HG03558 (cell line): ENCODE data around the gene ZNF48.

ENCODE experiments used
- ATAC-seq: cut with Tn5 transposase; IDR thresholded peaks from one replicate; pipeline ENCODE4 v1.9.1; 2021; ENCODE audit warnings: moderate number of reproducible peaks; ENCODE audit not compliant: unreplicated experiment; ENCODE audit errors: extremely low read depth

Gene ZNF48

GRCh38 chr16:30430428-30430970 lies 35.3 kb downstream of the ZNF48 start:
- ATAC-seq, result no peak

GRCh38 chr16:30434852-30435251 lies 39.6 kb downstream of the ZNF48 start:
- no peak for ATAC-seq

DNA sequence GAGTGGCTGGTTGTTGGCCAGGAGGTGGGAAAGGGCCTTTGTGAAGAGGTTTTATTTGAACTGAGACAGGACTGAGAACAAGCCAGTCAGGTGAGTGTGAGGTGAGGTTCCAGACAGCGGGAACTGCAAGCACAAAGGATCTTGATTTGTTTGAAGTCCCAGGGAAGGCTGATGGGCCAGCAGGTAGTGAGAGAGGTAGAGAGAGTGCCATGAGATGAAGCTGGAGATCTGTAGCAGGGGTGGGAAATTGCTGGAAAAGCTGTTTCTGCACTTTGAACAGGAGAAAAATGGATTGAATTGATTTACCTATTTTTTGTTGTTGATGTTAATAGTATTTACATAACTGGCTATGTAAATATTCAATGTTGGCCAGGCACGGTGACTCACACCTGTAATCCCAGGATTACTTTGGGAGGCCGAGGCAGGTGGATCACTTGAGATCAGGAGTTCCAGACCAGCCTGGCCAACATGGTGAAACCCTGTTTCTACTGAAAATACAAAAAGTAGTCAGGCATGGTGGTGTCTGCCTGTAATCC lies 42.4 kb downstream of the ZNF48 start:
- ATAC-seq, result no peak

- no peak for ATAC-seq
Observed at GRCh38 chr16:30438835-30439234, 43.6 kb downstream of the ZNF48 start.

GRCh38 chr16:30439720-30440348 lies 44.6 kb downstream of the ZNF48 start:
- no peak for ATAC-seq

- no peak for ATAC-seq
Observed at GRCh38 chr16:30443631-30444030, 48.4 kb downstream of the ZNF48 start.

DNA sequence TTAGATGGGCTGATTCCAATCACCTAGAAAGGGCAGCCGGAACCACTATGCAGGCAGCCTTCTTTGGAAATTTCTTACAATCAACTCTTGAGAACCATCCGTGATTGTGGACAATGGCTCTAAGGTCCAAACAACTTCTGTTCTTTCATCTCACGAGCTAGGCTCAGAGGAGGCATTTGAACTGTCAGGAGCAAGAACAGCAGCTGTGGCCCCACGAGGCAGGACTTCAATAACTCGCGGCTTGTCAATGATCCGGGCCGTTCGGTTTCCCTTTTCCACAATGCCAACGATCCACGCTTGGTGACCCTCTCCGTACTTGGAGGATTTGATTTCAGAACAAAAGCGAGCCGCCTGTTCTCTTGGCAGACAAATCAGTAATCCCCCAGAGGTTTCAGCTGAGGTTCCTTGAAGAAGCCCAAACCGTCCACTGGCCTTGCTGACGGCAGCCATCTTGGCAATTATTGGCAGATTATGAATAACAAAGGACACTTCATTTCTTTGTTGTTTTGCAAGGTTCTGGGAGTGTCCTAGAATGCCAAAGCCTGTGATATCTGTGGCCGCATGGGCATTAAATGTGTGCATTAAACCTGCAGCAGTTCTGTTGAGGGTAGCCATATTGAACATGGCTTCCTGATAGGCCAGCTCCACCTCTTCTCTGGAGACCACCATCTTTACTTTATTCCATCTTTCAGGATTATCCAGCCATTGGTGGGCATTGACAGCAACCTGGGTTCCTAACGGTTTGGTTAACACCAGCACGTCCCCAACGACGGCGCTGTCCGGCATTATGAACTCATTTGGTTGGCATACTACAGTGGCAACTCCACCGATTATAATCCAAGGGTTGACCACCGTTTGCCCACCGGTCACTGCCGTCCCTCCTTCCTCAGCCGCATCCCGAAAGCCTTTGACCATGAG lies 49.3 kb downstream of the ZNF48 start:
- ATAC-seq, result no peak

- no peak for ATAC-seq
Observed at GRCh38 chr16:30445149-30445407, 49.9 kb downstream of the ZNF48 start.

- ATAC-seq, result no peak
Observed at GRCh38 chr16:30445408-30446202, 50.4 kb downstream of the ZNF48 start, which contains the start of gene SEPHS2. Gene SEPHS2 (minus strand): TSS chr16:30445874. CDS start chr16:30445727, 147 bp downstream.

GRCh38 chr16:30446203-30446595 lies 51.0 kb downstream of the ZNF48 start:
- no peak for ATAC-seq

- ATAC-seq, result no peak
Observed at GRCh38 chr16:30447512-30448226, 52.4 kb downstream of the ZNF48 start.

DNA sequence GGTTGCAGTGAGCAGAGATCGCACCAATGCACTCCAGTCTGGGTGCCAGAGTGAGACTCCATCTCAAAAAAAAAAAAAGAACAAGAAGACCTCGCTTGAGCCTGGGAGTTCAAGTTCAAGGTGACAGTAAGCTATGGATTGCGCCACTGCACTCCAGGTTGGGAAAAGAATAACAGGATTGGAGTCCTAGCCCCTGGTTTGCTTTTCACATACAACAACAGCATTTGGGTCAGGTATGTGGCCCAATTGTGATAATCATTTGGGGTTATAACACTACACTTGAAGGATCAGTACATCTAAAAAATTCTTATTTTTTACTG lies 53.9 kb downstream of the ZNF48 start:
- no peak for ATAC-seq
